ENCODE results near the gene HRAS. TPM values are rescaled to one million over a fixed set of nuclear protein-coding genes. Genes with fewer than 3 reads are reported as not detected.

HRAS gene
- total and polyA plus RNA-seq, 4 donors: 4.7 to 17.4 (median 10.9) TPM

DNA sequence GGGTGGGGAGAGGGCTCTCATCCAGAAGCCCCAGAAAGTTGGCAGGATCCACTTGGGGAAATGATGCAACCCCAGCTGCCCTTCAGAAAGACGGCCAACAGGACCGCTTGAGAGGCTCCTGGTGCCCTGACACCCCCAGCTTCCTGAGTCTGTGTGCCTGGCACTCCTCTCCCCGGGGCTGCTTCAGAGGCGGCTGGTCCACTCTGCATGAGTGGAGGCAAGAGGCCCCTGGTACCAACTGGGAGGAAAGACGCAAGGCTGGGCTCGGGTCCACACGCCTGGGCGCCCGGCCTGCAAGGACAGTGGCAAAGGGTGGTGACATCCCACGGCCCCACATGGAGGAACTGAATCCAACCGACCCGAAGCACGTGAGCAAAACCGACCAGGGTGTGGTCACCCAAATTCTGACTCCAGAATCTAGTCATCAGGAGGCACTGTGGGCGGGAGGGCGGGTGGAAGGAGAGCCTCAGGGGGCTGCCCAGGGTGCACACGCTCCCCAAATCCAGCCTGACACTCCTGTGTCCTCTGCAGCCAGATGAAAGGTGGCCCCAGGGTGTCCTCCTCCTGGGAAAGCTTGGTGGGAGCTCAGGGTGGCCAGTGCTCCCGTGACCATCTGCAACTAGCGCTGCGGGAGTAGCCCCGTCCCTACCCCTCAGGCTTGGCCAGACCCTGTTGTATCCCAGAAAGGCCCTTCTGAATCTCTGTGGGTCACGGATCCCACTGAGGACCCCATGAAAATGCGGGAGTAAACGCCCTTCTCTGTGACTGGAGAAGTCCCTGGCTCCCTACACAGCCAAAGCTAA, 32.0 kb downstream of the HRAS start:
- H3K9me3 ChIP-seq (ENCODE audit: control insufficient read depth in 4 of 4, low read length in 3 of 4): no peaks in the 10 kb centered on the region
- WGBS: 73% methylated on average over 24 of the region's 24 CpGs
- no peak overlapping the region for H3K9ac ChIP-seq (ENCODE audit: low read depth in 1 of 2, low read length in 2 of 2)
- TF ChIP-seq RXRA (IDR thresholded peaks at IDR 0.05) (no peak), GABPA (IDR thresholded peaks at IDR 0.05 in 1 of 2, conservative IDR thresholded peaks at IDR 0.05 in 1 of 2) (no peak), JUND (IDR thresholded peaks at IDR 0.05) (no peak), YY1 (IDR thresholded peaks at IDR 0.05) (no peak), NR2F2 (IDR thresholded peaks at IDR 0.05) (no peak), TAF1 (conservative IDR thresholded peaks at IDR 0.05) (no peak)
- TF ChIP-seq, protein P1, sequence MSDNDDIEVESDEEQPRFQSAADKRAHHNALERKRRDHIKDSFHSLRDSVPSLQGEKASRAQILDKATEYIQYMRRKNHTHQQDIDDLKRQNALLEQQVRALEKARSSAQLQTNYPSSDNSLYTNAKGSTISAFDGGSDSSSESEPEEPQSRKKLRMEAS (IDR thresholded peaks at IDR 0.05): no peak
- TF ChIP-seq, protein P2, sequence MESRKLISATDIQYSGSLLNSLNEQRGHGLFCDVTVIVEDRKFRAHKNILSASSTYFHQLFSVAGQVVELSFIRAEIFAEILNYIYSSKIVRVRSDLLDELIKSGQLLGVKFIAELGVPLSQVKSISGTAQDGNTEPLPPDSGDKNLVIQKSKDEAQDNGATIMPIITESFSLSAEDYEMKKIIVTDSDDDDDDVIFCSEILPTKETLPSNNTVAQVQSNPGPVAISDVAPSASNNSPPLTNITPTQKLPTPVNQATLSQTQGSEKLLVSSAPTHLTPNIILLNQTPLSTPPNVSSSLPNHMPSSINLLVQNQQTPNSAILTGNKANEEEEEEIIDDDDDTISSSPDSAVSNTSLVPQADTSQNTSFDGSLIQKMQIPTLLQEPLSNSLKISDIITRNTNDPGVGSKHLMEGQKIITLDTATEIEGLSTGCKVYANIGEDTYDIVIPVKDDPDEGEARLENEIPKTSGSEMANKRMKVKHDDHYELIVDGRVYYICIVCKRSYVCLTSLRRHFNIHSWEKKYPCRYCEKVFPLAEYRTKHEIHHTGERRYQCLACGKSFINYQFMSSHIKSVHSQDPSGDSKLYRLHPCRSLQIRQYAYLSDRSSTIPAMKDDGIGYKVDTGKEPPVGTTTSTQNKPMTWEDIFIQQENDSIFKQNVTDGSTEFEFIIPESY (IDR thresholded peaks at IDR 0.05): no peak
- TF ChIP-seq, protein P3, sequence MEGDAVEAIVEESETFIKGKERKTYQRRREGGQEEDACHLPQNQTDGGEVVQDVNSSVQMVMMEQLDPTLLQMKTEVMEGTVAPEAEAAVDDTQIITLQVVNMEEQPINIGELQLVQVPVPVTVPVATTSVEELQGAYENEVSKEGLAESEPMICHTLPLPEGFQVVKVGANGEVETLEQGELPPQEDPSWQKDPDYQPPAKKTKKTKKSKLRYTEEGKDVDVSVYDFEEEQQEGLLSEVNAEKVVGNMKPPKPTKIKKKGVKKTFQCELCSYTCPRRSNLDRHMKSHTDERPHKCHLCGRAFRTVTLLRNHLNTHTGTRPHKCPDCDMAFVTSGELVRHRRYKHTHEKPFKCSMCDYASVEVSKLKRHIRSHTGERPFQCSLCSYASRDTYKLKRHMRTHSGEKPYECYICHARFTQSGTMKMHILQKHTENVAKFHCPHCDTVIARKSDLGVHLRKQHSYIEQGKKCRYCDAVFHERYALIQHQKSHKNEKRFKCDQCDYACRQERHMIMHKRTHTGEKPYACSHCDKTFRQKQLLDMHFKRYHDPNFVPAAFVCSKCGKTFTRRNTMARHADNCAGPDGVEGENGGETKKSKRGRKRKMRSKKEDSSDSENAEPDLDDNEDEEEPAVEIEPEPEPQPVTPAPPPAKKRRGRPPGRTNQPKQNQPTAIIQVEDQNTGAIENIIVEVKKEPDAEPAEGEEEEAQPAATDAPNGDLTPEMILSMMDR (IDR thresholded peaks at IDR 0.05; ENCODE audit: low read depth, low read length, missing input control): no peak
- TF ChIP-seq, protein P4, sequence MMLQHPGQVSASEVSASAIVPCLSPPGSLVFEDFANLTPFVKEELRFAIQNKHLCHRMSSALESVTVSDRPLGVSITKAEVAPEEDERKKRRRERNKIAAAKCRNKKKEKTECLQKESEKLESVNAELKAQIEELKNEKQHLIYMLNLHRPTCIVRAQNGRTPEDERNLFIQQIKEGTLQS (IDR thresholded peaks at IDR 0.05): no peak
- H3K4me1 ChIP-seq (ENCODE audit: control insufficient read depth in 4 of 4, insufficient read depth in 4 of 4, low read length in 3 of 4): peaks cover 12 to 33% (median 24%) of the 10 kb centered on the region in 4 donors
- H3K4me3 ChIP-seq (ENCODE audit: low read depth in 1 of 3, low read length in 3 of 3): no peak overlapping the region
- H3K27me3 ChIP-seq (ENCODE audit: control insufficient read depth in 4 of 4, insufficient read depth in 4 of 4, low read length in 3 of 4): no peaks in the 10 kb centered on the region
- peaks cover 14 to 30% (median 19%) of the 10 kb centered on the region in 4 donors for H3K36me3 ChIP-seq (ENCODE audit: control insufficient read depth in 4 of 4, insufficient read depth in 3 of 4, low read depth in 1 of 4, low read length in 3 of 4)
- peak overlapping the region; percentile 39 to 51 for H3K27ac ChIP-seq (ENCODE audit: low read depth in 1 of 2, low read length in 2 of 2)
- DNase-seq (ENCODE audit: low spot score): peak; percentile 37

DNA sequence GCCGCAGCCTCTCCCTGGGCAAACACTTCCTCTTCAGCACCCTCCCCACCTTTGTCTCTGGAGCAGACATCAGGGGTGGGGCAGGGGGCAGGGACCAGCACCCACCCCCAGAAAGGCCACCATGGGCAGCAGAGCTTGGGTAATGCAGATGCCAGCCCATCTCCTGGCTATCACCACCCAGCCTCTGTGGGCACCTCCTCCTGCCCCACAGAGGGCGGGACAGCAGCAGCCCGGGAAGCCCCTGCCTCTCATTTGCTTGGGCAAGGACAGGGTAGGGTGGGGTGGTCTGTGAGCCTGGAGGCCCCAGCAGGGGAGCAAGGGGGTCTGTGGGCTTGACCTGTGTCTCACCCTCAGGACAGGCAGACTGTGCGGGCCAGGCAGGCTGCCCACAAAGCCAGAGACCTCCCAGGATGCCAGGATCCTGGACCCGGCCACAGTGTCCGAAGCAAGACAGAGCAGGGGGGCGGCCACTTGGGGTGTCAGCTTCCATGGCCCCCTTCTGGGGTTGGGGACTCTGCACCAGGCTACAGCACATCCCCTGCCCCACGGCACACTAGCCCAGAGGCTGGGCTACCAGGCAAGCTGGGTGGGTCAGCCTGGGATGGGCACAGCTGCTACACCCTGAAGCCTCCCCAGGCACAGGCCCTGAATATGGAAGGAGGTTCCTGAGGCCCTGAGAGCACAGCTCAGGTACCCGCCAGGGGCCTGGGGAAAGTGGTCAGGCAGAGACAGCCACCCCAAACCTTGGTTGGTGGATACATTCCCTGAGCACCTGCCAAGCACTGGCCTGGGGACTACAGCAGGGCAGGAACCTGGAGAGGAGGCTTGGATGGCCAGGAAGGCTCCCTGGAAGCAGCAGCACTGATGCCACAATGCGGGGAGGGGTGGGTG, 32.8 kb downstream of the HRAS start:
- no peak for TF ChIP-seq JUND (IDR thresholded peaks at IDR 0.05)
- TF ChIP-seq EGR1 (IDR thresholded peaks at IDR 0.05; ENCODE audit: low read depth in 2 of 2): no peak
- no peak for TF ChIP-seq YY1 (IDR thresholded peaks at IDR 0.05)
- TF ChIP-seq FOXA1 (IDR thresholded peaks at IDR 0.05): no peak
- no peak for TF ChIP-seq NR2F2 (IDR thresholded peaks at IDR 0.05)
- no peak for TF ChIP-seq RAD21 (IDR thresholded peaks at IDR 0.05)
- no peak for TF ChIP-seq HNF4G (IDR thresholded peaks at IDR 0.05)
- TF ChIP-seq, protein P2 (IDR thresholded peaks at IDR 0.05): no peak
- no peak for TF ChIP-seq HNF4A (conservative IDR thresholded peaks at IDR 0.05)
- TF ChIP-seq, protein P1 (IDR thresholded peaks at IDR 0.05): no peak
- TF ChIP-seq SP1 (IDR thresholded peaks at IDR 0.05): no peak
- no peak for TF ChIP-seq GABPA (IDR thresholded peaks at IDR 0.05 in 1 of 2, conservative IDR thresholded peaks at IDR 0.05 in 1 of 2)

More for the DNA sequence above, 32.8 kb downstream of the HRAS start:
- Histone ChIP-seq H3K4me3 (ENCODE audit: low read depth in 1 of 3, low read length in 3 of 3) (no peak overlapping the region), H3K9me3 (ENCODE audit: control insufficient read depth in 4 of 4, low read length in 3 of 4) (no peaks in the 10 kb centered on the region), H3K9ac (ENCODE audit: low read depth in 1 of 2, low read length in 2 of 2) (no peak overlapping the region), H3K27ac (ENCODE audit: low read depth in 1 of 2, low read length in 2 of 2) (no peak overlapping the region), H3K36me3 (ENCODE audit: control insufficient read depth in 4 of 4, insufficient read depth in 3 of 4, low read depth in 1 of 4, low read length in 3 of 4) (peaks cover 19 to 39% (median 24%) of the 10 kb centered on the region in 4 donors), H3K27me3 (ENCODE audit: control insufficient read depth in 4 of 4, insufficient read depth in 4 of 4, low read length in 3 of 4) (no peaks in the 10 kb centered on the region), H3K4me1 (ENCODE audit: control insufficient read depth in 4 of 4, insufficient read depth in 4 of 4, low read length in 3 of 4) (peaks cover 12 to 27% (median 20%) of the 10 kb centered on the region in 4 donors)
- 90% methylated on average over 10 of the region's 10 CpGs for WGBS
- DNase-seq (ENCODE audit: low spot score): peak; percentile 32

Measured in liver (tissue), 9 donors.